Activated gamma-delta T cell (primary cell): ENCODE data around the gene HLA-F.

Source experiments
- DNase-seq: peaks from one replicate; lab custom pipeline; 2025; lab: John Stamatoyannopoulos, UW
- total RNA-seq, 2 donors: gene quantifications; one replicate each; lab custom pipeline; 2026; lab: John Stamatoyannopoulos, UW

HLA-F gene
- total RNA-seq, result 573 to 722 reads per million in 2 donors

- peak; percentile 44 for DNase-seq
These were observed at the start of gene HLA-F for GRCh38 chr6:29723262-29723665. Gene HLA-F, plus strand, starts transcription at chr6:29723434. Its CDS starts 30 bp downstream, at chr6:29723464.

DNA sequence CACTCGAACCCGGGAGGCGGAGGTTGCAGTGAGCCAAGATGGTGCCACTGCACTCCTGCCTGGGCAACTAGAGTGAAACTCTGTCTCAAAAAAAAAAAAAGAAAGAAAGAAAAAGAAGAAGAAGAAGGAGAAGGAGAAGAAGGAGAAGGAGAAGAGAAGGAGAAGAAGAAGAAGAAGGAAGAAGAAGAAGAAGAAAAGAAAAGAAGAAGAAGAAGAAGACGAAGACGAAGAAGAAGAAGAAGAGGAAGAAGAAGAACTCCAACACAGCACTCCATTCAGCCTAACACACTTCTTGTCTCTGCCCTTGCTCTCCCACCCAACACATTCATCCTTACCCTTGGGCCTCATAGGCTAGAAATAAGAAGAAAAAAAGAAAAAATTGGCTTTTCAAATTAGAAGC, 49.2 kb upstream of the HLA-F start:
- DNase-seq, result no peak

DNA sequence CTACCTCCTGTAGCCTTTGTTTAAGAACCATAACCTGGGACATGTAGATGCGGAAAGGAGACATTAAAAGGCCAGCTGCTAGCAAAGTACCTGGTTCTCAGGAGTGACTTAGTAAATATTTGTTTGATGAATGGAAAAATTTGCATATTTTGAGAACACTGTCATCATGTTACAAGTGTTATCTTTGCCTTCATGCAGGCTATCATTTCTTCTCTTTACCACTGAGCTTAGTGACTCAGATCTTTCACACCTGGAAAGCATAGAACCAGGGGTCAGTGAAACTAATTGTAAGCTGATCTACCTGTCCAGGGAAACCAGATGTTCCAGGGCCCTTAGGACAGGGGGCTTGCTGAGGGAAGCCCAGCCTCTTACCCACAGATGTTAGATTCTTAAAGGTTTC, 47.7 kb upstream of the HLA-F start:
- DNase-seq, result no peak

- no peak for DNase-seq
These were observed 46.1 kb upstream of the HLA-F start for GRCh38 chr6:29676981-29677601.

GRCh38 chr6:29678114-29678513, 45.1 kb upstream of the HLA-F start:
- DNase-seq, result no peak

- DNase-seq, result no peak
These were observed 43.3 kb upstream of the HLA-F start for GRCh38 chr6:29679962-29680361.

- no peak for DNase-seq
These were observed 42.8 kb upstream of the HLA-F start for GRCh38 chr6:29680416-29680815.

GRCh38 chr6:29680904-29681303, 42.3 kb upstream of the HLA-F start, which contains the start of gene ZFP57:
Gene ZFP57, minus strand, starts transcription at chr6:29681152. Its CDS starts 4,149 bp downstream, at chr6:29677003.
- no peak for DNase-seq

DNA sequence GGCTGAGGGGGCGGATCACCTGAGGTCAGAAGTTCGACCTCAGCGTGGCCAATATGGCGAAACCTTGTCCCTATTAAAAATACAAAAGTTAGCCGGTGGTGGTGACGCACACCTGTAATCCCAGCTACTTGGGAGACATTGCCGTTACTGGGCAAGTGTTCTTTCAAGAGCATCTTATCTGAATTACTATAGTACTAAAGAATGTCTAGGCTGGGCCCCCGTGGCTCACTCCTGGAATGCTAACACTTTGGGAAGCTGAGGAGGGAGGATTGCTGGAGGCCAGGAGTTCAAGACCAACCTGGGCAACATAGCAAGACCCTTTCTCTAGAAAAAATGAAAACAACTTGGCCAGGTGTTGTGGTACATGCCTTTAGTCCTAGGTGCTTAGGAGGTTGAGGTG, 41.4 kb upstream of the HLA-F start:
- no peak for DNase-seq

DNA sequence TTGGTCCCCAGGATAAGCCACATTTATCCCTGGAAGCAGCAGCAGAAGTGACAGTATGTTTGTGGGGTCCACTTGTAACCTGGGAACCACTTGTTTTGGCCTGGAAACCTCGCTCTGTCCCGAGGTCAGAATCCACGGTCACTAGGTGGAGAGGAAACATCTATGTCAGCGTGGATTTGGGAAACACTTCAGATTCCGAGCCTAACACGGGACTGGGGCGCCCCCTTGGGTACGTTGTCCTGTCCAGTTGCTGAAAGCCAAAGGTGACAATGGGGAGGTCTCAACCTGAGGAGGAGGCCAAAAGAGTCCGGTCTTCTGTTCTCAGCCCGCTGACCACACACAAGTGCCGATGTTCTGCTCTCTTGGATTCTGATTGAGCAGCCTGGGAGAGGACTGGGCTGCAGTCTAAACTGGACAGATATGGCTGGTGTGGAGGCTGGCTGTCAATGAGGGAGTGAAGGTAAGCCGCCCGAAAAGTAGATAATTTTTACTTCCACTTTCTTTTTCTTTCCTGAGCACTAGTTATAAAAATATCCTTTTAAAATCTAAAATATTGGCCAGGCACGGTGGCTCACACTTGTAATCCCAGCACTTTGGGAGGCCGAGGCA, 37.4 kb upstream of the HLA-F start:
- DNase-seq, result no peak

- no peak for DNase-seq
These were observed 28.6 kb upstream of the HLA-F start for GRCh38 chr6:29694637-29695036.

- no peak for DNase-seq
These were observed 26.8 kb upstream of the HLA-F start for GRCh38 chr6:29696147-29697125.

DNA sequence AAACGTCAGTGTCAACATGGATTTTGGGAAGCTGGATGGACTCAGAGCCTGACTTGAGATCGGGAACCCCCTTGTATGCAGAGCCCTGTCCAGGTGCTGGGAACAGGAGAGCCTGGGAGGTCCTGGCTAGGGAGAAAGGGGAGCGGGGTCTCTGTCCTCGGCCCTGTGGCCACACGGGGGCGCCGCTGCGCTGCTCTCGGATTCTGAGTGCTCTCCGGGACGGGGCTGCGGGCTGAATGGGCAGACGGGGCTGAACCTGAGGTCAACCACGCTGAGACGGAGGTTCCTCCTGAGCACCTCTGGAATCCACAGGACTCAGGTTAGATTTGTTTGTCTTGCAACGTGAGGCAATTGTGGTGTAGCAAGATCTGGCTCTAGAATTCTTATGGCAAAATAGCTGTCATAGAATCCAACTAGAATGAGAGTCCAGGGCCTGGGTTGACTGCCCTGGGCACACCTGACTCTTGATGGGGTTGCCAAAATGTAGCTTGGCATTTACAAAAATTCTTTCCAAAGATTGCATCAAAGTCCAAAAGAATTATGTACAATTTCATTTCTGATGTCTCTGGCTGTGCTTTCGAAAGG, 20.6 kb upstream of the HLA-F start:
- peak; percentile 54 for DNase-seq

- no peak for DNase-seq
These were observed 17.6 kb upstream of the HLA-F start for GRCh38 chr6:29705389-29706231.

- DNase-seq, result no peak
These were observed 14.6 kb upstream of the HLA-F start for GRCh38 chr6:29708432-29709179.

DNA sequence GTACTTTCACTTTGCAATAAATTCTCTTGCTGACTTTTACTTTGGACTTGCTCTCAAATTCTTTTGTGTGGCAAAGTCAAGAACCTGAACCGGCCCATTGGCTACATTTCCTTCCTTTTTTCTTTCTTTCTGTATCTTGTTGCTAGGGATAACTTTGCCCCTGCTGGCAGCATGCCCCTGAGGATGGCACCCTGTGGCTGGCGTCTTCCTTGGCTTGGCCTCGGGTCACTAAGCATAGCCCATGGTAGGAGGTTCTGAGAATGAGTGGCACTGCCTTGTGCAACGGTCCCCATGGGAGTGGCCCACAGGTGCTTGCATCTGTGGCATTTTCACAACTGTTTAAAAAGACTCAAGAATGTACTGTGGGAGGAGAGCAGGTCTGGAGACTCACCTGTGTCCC, 14.0 kb upstream of the HLA-F start:
- DNase-seq, result no peak

- no peak for DNase-seq
These were observed 12.8 kb upstream of the HLA-F start for GRCh38 chr6:29710281-29710941.

DNA sequence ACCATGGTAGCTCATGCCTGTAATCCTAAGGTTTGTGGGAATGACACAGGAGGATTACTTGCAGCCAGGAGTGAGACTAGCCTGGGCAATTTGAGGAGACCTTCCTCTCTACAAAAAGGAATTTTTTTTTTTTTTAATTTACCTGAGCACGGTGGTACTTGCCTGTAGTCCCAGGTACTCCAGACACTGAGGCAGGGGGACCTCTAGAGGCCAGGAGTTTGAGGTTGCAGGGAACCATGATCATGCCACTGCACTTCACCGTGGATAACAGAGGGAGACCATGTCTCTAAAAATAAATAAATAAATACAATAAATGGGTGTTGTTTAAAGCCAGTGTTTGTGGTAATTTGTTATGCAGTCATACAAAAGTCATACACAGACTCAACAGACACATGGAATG, 2.4 kb upstream of the HLA-F start:
- no peak for DNase-seq

GRCh38 chr6:29723666-29724588, 693 bp downstream of the HLA-F start:
- DNase-seq, result peak; percentile 68
